Gastroesophageal sphincter (tissue), 3 donors: ENCODE results near the gene SH3RF3.

Source experiments
- POLR2A ChIP-seq, 2 donors: fragments of 450-650 bp; IDR thresholded peaks; one replicate each; pipeline ENCODE4 v1.6.1; 2017; ENCODE audit warnings: antibody characterized with exemption in 2 of 2, mild to moderate bottlenecking in 2 of 2, moderate library complexity in 1 of 2
- TF ChIP-seq, protein P1 (sequence below), 4 experiments: fragments of 200-600 bp in 2 of 4; fragments of 450-650 bp in 2 of 4; sonication (generic) in 1 of 4; IDR thresholded peaks; one replicate each; pipeline ENCODE4 v1.5.1; 2017 to 2019; ENCODE audit warnings: antibody characterized with exemption in 4 of 4, mild to moderate bottlenecking in 2 of 4, moderate library complexity in 2 of 4

DNA sequence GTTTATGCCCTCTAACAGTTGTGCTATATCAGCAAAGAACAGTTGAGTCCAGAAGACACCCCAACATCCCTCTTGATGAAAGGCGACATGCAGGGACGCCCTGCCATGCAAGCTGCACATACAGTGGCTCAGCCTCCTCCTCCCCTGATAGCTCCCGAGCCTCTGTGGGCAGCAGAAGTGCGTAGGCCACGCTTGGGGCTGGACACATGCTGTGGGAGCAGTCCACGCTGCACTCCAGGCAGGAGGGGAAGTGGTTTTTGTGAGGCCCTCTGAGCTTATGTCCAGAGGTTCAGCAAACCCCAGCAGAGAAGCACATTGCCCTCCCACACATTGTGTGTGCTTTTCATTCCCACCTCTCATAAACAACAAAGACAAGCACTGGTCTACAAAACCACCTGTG lies 322.7 kb downstream of the SH3RF3 start:
- TF ChIP-seq, protein P1, sequence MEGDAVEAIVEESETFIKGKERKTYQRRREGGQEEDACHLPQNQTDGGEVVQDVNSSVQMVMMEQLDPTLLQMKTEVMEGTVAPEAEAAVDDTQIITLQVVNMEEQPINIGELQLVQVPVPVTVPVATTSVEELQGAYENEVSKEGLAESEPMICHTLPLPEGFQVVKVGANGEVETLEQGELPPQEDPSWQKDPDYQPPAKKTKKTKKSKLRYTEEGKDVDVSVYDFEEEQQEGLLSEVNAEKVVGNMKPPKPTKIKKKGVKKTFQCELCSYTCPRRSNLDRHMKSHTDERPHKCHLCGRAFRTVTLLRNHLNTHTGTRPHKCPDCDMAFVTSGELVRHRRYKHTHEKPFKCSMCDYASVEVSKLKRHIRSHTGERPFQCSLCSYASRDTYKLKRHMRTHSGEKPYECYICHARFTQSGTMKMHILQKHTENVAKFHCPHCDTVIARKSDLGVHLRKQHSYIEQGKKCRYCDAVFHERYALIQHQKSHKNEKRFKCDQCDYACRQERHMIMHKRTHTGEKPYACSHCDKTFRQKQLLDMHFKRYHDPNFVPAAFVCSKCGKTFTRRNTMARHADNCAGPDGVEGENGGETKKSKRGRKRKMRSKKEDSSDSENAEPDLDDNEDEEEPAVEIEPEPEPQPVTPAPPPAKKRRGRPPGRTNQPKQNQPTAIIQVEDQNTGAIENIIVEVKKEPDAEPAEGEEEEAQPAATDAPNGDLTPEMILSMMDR (IDR thresholded peaks at IDR 0.05) = no peak
- no peak for TF ChIP-seq POLR2A (IDR thresholded peaks at IDR 0.05)
